ENCODE results near the gene C1QTNF9.
"Not testable (repeated sequence)": the region's sequence is repeated elsewhere in the genome, so short reads cannot be mapped to it uniquely, and the experiment has no call there.

DNA sequence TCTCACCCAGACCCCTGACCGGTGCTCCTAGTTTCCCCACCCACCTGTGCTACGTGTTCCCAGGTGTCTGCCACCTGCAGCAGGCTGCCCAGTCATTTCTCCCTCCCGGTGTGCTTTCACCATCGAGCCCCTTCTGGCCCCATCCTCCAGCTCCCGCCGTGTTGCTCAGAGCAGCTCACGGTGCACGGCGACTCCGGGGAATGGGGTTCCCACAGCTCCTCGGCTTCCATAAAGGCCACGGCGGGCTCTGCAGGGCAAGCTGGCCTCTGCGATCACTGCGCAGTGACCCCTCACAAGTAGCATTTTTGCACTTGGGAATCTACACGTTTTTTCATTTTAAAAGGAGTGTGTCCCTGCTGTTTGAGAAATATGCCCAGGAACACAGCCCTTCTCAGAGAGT is 49.5 kb downstream of the C1QTNF9 start:
- not testable (repeated sequence) for TF ChIP-seq EZH2phosphoT487, EZH2 (IDR thresholded peaks at IDR 0.05)
- TF ChIP-seq, protein P1, sequence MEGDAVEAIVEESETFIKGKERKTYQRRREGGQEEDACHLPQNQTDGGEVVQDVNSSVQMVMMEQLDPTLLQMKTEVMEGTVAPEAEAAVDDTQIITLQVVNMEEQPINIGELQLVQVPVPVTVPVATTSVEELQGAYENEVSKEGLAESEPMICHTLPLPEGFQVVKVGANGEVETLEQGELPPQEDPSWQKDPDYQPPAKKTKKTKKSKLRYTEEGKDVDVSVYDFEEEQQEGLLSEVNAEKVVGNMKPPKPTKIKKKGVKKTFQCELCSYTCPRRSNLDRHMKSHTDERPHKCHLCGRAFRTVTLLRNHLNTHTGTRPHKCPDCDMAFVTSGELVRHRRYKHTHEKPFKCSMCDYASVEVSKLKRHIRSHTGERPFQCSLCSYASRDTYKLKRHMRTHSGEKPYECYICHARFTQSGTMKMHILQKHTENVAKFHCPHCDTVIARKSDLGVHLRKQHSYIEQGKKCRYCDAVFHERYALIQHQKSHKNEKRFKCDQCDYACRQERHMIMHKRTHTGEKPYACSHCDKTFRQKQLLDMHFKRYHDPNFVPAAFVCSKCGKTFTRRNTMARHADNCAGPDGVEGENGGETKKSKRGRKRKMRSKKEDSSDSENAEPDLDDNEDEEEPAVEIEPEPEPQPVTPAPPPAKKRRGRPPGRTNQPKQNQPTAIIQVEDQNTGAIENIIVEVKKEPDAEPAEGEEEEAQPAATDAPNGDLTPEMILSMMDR (IDR thresholded peaks at IDR 0.05) = not testable (repeated sequence)
